T47D (cell line): ENCODE data around the gene MRPL32.

ENCODE experiments used
- DNase-seq, 2 experiments: peaks; one replicate each; pipeline versions ENCODE4 v3.0.0 to v3.0.0-alpha.2; 2011 to 2012; ENCODE audit warnings: low read depth in 1 of 2, low spot score in 1 of 2
- JUND ChIP-seq: IDR thresholded peaks from 2 replicates; pipeline ENCODE4 v1.6.1; 2012; ENCODE audit warnings: low read depth
- in situ Hi-C: cut with HindIII; loops from 2 replicates; pipeline ENCODE4 v1.10.0; 2016; ENCODE audit warnings: low sequenced_read_pairs, low pct_unique_long_range_greater_than_20kb

MRPL32 gene

DNA sequence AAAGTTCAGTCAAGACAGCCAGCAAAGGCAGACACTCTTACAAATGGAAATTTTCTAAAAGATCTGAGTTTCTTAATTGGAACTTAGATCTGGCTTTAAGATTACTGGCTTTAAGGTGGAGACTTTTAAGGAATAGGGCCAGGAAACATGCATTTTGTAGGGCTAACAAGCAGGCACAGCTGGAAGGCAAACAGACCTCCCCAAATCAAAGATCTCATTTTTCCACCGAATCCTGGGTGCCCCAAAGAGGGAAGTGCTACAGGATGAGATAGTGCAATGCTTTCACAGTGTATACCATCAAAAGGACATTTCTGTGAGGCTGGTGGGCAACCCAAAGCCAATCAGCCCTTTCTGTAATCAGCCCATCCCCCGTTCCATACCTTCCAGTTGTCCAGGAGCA lies 27.4 kb downstream of the MRPL32 start:
- TF ChIP-seq JUND = no peak
- no peak for DNase-seq
- in situ Hi-C loops = no loop called here

GRCh38 chr7:42960762-42961161 lies 28.6 kb downstream of the MRPL32 start:
- no peak for TF ChIP-seq JUND
- in situ Hi-C loops = no loop called here
- DNase-seq = no peak

DNA sequence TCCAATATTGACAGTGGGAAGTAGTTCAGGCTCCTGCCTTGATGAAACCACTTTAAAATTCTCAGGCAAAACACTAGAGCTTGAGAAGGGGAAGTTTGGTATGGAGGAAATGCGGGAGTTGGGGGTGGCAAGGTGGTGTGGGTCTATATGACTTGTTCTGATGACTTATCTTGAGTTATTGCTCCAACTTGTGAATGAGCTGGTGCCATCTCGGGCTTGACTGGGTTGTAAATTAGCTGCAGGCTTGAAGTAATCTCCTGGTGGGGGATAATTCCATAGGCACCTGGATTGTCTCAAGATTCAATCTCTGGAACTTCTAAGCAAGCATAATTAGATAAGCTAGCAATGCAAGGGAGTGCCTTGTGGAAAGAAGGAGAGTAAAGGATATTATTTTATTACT lies 29.0 kb downstream of the MRPL32 start:
- DNase-seq = no peak
- in situ Hi-C loops = no loop called here
- no peak for TF ChIP-seq JUND

- TF ChIP-seq JUND = no peak
- no peak for DNase-seq
- in situ Hi-C loops = no loop called here
Measured at GRCh38 chr7:42964293-42964692, 32.1 kb downstream of the MRPL32 start.

DNA sequence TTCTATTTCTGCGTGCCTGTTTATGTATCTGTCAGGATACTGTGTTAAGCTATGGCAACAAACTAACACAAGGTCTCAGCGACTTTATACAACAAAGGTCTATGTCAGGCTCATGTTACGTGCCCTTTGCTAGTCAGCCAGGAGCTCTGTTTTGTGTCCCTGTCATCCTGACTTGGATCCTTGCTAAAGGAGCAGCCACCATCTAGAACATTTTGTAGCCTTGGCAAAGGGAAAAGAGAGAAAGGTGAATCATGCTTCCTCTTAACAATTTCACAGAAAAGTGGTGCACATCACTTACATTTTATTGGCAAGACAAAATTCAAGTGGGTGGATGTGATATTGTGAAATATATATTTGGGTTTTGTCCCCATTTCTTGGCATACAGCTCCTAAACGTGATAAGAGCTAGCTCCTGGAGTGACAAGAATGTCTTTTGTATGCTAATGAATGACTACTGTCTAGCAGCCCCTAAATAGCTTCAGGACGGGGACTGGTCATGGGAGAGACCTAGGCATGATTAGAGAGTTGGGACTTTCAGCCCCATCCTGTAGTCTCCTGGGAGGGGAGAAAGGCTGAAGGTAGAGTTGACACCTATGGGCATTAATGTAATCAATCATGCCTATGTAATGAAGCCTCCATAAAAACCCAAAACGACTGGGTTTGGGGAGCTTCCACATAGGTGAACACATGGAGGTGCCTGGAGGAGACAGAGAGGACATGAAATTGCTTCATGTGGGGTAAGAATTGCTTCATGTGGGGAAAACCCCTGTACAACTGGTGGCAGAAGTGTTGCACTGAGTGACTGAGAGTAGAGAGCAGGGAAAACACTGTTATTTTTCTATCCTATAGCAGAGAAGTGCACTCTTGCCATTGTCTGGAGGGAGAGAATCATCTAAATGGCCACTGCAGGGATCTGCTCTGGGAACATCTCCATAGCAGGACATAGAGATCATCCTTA lies 33.0 kb downstream of the MRPL32 start:
- TF ChIP-seq JUND = no peak
- in situ Hi-C loops = no loop called here
- DNase-seq = no peak

GRCh38 chr7:42967391-42967790 lies 35.2 kb downstream of the MRPL32 start:
- DNase-seq = no peak
- TF ChIP-seq JUND = no peak
- in situ Hi-C loops = no loop called here

- in situ Hi-C loops = no loop called here
- TF ChIP-seq JUND = no peak
- peak in 1 of 2 experiments; percentile 6 for DNase-seq
Measured at GRCh38 chr7:42972699-42973500, 40.7 kb downstream of the MRPL32 start.

DNA sequence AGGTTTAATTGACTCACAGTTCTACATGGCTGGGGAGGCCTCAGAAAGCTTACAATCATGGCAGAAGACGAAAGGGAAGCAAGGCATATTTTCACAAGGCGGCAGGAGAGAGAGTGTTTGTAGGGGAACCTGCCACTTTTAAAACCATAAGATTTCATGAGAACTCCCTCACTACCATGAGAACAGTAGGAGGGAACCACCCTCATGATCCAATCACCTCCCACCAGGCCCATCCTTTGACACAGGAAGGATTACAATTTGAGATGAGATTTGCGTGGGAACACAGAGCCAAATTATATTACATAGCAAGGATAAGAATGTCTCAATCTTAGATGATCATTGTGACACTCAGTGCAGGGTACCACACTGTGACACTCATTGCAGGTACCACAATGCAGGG lies 44.2 kb downstream of the MRPL32 start:
- DNase-seq = no peak
- in situ Hi-C loops = no loop called here
- no peak for TF ChIP-seq JUND

DNA sequence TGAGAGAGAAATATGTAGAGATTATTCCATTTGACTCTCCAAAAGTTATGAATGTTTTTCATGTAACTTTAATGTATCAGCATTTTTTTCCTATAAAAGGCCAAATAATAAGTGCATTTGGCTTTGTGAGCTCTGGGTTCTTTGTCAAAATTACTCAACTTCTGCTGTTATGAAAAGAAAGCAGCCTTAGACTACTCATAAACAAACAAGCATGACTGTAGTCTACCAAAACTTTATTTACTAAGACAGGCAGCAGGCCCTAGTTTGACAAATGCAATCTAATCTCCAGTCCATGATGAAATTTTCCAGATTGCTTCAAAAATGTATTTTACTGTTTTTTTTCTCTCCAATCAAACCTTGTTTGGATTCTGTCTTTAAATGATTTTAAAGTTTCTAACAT lies 46.3 kb downstream of the MRPL32 start:
- in situ Hi-C loops = no loop called here
- no peak for DNase-seq
- no peak for TF ChIP-seq JUND

DNA sequence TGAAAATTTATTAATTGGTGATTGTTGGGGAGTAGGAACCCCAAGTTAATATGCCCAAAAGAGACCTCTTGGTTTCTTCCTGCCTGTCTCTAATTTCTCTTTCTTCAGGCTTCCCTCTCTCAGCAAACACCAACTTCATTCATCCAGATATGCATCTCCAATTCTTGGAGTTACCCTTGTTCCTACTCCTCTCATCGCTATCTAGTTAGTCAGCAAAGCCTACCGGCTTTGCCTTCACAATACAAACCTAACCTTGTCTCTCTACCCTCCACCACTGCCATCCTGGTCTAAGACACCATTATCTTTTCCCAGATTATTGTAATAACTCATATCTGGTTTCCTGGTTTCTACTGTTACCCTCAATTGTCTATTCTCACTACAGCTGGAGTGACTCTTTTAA lies 47.9 kb downstream of the MRPL32 start:
- no peak for DNase-seq
- in situ Hi-C loops = no loop called here
- no peak for TF ChIP-seq JUND

- no peak for DNase-seq
- in situ Hi-C loops = no loop called here
- no peak for TF ChIP-seq JUND
Measured at GRCh38 chr7:42980514-42980913, 48.3 kb downstream of the MRPL32 start.

DNA sequence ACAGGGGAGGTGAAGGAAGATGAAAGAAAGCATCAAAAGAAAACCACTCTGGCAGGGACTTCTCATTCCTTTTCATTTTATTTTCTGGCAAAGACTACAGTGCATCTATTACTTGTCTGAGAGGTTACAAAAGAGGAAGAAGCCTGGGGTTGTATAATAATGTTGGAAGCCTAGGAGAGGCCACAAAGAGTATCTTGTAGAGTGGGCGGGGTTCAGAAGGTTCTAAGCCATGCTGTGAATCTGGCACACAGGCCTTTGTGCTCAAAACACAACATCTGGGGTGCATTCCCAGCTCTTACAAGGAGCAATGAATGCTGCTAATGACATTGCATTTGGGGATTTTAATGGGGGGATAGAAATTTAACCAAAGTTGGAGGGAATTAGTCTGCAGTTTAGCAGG lies 49.4 kb downstream of the MRPL32 start:
- DNase-seq = no peak
- in situ Hi-C loops = no loop called here
- TF ChIP-seq JUND = no peak

GRCh38 chr7:42982604-42983115 lies 50.5 kb downstream of the MRPL32 start:
- DNase-seq = no peak
- in situ Hi-C loops = no loop called here
- no peak for TF ChIP-seq JUND
